AG09309 (cell line): Measurements from ENCODE around the gene KIF11.
"Not testable (repeated sequence)": the region's sequence is repeated elsewhere in the genome, so short reads cannot be mapped to it uniquely, and the experiment has no call there.

Experiments used
- DNase-seq: peaks from one replicate; pipeline ENCODE4 v3.0.0-alpha.2; 2010; ENCODE audit warnings: low read depth
- H3K4me3 ChIP-seq: 2 replicates; pipeline ENCODE4 v1.5.1; 2011; ENCODE audit warnings: mild to moderate bottlenecking, low read depth, low read length, moderate library complexity; ENCODE audit not compliant: control insufficient read depth
- CTCF ChIP-seq: IDR thresholded peaks from 2 replicates; pipeline ENCODE4 v1.5.1; 2011; ENCODE audit warnings: mild to moderate bottlenecking, low read depth, low read length, inconsistent platforms; ENCODE audit not compliant: insufficient read depth, control insufficient read depth; ENCODE audit errors: missing control alignments

Gene KIF11

DNA sequence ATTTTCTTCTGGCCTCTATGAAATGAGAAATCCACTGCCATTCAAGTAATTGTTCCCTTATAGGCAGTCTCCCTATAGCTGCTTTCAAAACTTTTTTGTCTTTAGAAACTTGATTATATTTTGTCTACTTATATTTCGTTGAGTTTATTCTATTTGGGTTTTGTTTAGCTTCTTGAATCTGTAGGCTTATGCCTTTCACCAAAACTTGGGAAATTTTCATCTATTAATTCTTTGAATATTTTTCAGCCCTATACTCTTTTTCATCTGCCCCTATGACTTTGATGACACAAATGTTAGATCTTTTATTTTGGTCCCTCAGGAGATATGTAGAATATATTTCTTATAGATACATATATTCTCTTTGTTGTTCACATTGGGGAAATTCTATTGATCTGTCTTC is 48.6 kb downstream of the KIF11 start:
- no peak for TF ChIP-seq CTCF
- DNase-seq = no peak
- H3K4me3 ChIP-seq = no peak overlapping the region

DNA sequence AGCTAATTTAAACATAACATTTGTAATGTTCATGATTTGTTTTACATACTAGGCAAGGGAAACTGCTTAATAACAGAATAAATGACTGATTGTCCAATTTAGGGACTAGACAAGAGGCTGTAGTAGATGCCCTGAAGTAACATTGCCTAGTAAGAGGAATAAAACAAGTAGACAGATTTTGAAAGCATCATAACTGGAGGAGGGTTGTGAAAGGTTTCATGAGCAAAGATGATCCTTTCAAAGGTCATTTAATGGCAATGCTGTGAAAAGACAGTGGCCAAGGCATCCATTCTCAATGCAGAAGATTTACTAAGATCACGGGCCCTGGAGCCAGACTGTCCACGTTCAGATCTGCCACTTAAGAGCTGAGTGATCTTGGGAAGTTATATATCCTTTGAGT is 52.0 kb downstream of the KIF11 start:
- no peak for DNase-seq
- TF ChIP-seq CTCF = no peak
- no peak overlapping the region for H3K4me3 ChIP-seq

DNA sequence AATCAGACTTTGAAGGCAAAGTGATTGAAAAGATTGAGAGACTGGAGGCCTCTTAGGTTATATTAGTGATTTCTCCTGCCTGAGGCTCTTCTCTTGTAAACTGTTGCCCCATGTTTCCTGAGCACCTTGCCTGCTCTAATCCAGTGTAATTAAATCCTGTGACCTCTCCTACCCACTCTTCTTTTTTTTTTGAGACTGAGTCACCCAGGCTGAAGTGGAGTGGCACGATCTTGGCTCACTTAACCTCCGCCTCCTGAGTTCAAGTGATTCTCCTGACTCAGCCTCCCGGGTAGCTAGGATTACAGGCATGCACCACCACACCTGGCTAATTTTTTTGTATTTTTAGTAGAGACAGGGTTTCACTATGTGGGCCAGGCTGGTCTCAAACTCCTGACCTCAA is 57.9 kb downstream of the KIF11 start:
- H3K4me3 ChIP-seq, DNase-seq: not testable (repeated sequence)

- no peak for DNase-seq
- no peak for TF ChIP-seq CTCF
- no peak overlapping the region for H3K4me3 ChIP-seq
Observed at GRCh38 chr10:92655426-92655825, 62.5 kb downstream of the KIF11 start.

DNA sequence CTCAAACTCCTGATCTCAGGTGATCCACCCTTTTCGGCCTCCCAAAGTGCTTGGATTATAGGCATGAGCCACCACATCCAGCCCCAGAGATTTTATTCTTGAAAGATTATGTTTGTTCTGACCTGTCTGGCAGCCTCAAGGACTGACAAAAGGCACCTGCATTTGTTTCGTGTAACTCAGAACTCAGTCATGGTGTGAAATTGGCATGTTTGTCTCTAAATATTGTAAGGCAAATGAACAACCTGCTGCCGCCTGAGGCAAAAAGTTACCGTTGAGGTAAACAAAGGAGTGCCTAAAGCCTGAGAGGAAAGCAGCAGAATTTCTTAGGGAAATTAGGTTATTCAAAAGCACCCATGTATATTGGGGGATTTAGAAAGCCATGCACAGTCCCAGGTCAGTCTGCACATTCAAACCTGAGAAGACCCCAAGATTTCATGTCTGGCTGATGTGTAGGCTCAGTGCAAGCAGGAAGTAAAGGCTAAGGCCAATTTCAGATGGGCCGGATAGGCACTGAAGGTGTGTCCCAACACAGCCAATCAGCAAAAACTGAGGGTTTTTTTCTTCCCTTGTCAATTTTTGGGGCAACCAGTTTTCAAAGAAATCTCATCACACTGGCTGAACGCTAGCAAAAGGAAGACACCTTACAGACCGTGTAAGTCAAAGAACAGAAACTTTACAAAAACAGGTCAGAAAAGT is 63.5 kb downstream of the KIF11 start:
- TF ChIP-seq CTCF = no peak
- H3K4me3 ChIP-seq = no peak overlapping the region
- no peak for DNase-seq

GRCh38 chr10:92657024-92657423 is 64.1 kb downstream of the KIF11 start:
- H3K4me3 ChIP-seq = no peak overlapping the region
- TF ChIP-seq CTCF = no peak
- no peak for DNase-seq

GRCh38 chr10:92662848-92663247 is 69.9 kb downstream of the KIF11 start:
- no peak for DNase-seq
- H3K4me3 ChIP-seq = no peak overlapping the region
- no peak for TF ChIP-seq CTCF
